Transverse colon (tissue), 4 donors: ENCODE measurements around the gene TEKT5.

Source experiments
- CTCF ChIP-seq, 5 experiments: fragments of 200-600 bp in 3 of 5; fragments of 450-650 bp in 2 of 5; sonication (generic) in 3 of 5; IDR thresholded peaks; 1 replicate in 2 of 5; 2 replicates in 3 of 5; pipeline ENCODE4 v1.5.1; 2016 to 2017; ENCODE audit warnings: antibody characterized with exemption in 5 of 5, inconsistent platforms in 3 of 5, mild to moderate bottlenecking in 2 of 5, moderate library complexity in 1 of 5
- EP300 ChIP-seq: sonication (generic); formaldehyde crosslinking; IDR thresholded peaks from one replicate; pipeline ENCODE4 v1.6.1; 2017; ENCODE audit warnings: antibody characterized with exemption, low read depth
- POLR2AphosphoS5 ChIP-seq, 3 donors: sonication (generic); formaldehyde crosslinking; IDR thresholded peaks; one replicate each; pipeline ENCODE4 v1.6.1; 2016; ENCODE audit warnings: antibody characterized with exemption in 3 of 3

- TF ChIP-seq POLR2AphosphoS5 (IDR thresholded peaks at IDR 0.05) (no peak), CTCF (IDR thresholded peaks at IDR 0.05) (no peak), EP300 (no peak)
These were observed 39.2 kb downstream of the TEKT5 start for GRCh38 chr16:10655415-10655977.
